LoVo (cell line): ENCODE measurements around the gene INTS12.

Experiments used
- DNase-seq: peaks from one replicate; pipeline ENCODE4 v3.0.0-alpha.2; 2016; ENCODE audit warnings: low spot score

INTS12 gene

GRCh38 chr4:105683038-105683437, 25.5 kb downstream of the INTS12 start:
- no peak for DNase-seq

- DNase-seq: no peak
Observed at GRCh38 chr4:105679186-105679585, 29.3 kb downstream of the INTS12 start.

- DNase-seq: no peak
Observed at GRCh38 chr4:105677709-105678108, 30.8 kb downstream of the INTS12 start.

- DNase-seq: peak; percentile 7
Observed at GRCh38 chr4:105674011-105674410, 34.5 kb downstream of the INTS12 start.

- no peak for DNase-seq
Observed at GRCh38 chr4:105671301-105671700, 37.2 kb downstream of the INTS12 start.

GRCh38 chr4:105670684-105671083, 37.8 kb downstream of the INTS12 start:
- DNase-seq: no peak

GRCh38 chr4:105666693-105667092, 41.8 kb downstream of the INTS12 start:
- DNase-seq: peak; percentile 22

- no peak for DNase-seq
Observed at GRCh38 chr4:105662935-105663675, 45.4 kb downstream of the INTS12 start.

GRCh38 chr4:105661028-105661427, 47.5 kb downstream of the INTS12 start:
- no peak for DNase-seq

GRCh38 chr4:105659190-105659589, 49.3 kb downstream of the INTS12 start:
- no peak for DNase-seq

- DNase-seq: no peak
Observed at GRCh38 chr4:105657117-105657765, 51.2 kb downstream of the INTS12 start.

GRCh38 chr4:105652286-105652888, 56.1 kb downstream of the INTS12 start:
- no peak for DNase-seq

- no peak for DNase-seq
Observed at GRCh38 chr4:105651884-105652283, 56.6 kb downstream of the INTS12 start.

- DNase-seq: no peak
Observed at GRCh38 chr4:105650190-105650589, 58.3 kb downstream of the INTS12 start.

GRCh38 chr4:105645440-105645839, 63.0 kb downstream of the INTS12 start:
- DNase-seq: no peak

GRCh38 chr4:105644257-105644656, 64.2 kb downstream of the INTS12 start:
- DNase-seq: no peak

GRCh38 chr4:105641845-105642244, 66.6 kb downstream of the INTS12 start:
- DNase-seq: no peak

GRCh38 chr4:105637408-105638176, 70.9 kb downstream of the INTS12 start:
- DNase-seq: no peak

- no peak for DNase-seq
Observed at GRCh38 chr4:105634402-105635080, 73.9 kb downstream of the INTS12 start.

GRCh38 chr4:105633241-105633640, 75.2 kb downstream of the INTS12 start:
- DNase-seq: peak; percentile 41
